Measurements from ENCODE around the gene MPRIP.

DNA sequence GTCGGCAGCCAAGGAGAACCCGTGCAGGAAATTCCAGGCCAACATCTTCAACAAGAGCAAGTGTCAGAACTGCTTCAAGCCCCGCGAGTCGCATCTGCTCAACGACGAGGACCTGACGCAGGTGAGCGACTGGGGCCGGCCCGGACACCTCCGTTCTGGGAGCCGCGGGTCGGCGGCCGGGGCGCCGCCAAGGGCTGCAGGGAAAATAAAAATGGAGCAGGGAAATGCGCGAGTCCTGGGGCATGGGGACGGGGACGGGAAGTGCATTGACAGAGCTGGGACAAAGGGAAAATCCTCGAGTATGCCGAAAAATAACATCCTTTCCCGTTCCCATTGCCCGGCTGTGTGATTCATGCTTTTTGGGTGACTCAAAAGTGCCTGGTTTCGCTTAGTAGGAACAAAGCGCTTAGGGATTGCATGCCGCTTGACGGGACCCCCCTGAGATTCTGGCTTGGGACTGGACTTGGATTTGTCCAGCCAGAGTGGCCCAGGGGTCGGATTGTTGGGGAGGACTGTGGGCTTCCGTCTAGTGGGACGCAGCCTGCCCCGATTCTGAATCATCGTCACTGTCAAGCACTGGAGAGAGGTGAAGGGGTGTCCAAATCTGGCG is 699 bp downstream of the MPRIP start:
- TF ChIP-seq, protein P1, sequence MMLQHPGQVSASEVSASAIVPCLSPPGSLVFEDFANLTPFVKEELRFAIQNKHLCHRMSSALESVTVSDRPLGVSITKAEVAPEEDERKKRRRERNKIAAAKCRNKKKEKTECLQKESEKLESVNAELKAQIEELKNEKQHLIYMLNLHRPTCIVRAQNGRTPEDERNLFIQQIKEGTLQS (IDR thresholded peaks at IDR 0.05), result no peak
- TF ChIP-seq, protein P2, sequence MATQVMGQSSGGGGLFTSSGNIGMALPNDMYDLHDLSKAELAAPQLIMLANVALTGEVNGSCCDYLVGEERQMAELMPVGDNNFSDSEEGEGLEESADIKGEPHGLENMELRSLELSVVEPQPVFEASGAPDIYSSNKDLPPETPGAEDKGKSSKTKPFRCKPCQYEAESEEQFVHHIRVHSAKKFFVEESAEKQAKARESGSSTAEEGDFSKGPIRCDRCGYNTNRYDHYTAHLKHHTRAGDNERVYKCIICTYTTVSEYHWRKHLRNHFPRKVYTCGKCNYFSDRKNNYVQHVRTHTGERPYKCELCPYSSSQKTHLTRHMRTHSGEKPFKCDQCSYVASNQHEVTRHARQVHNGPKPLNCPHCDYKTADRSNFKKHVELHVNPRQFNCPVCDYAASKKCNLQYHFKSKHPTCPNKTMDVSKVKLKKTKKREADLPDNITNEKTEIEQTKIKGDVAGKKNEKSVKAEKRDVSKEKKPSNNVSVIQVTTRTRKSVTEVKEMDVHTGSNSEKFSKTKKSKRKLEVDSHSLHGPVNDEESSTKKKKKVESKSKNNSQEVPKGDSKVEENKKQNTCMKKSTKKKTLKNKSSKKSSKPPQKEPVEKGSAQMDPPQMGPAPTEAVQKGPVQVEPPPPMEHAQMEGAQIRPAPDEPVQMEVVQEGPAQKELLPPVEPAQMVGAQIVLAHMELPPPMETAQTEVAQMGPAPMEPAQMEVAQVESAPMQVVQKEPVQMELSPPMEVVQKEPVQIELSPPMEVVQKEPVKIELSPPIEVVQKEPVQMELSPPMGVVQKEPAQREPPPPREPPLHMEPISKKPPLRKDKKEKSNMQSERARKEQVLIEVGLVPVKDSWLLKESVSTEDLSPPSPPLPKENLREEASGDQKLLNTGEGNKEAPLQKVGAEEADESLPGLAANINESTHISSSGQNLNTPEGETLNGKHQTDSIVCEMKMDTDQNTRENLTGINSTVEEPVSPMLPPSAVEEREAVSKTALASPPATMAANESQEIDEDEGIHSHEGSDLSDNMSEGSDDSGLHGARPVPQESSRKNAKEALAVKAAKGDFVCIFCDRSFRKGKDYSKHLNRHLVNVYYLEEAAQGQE (IDR thresholded peaks at IDR 0.05; ENCODE audit: low read depth), result no peak
- TF ChIP-seq ZFX (IDR thresholded peaks at IDR 0.05), result 0 out of 2 replicates have a peak, but pooled peaks have one; percentile 57
- TF ChIP-seq EZH2 (IDR thresholded peaks at IDR 0.05), result no peak
- TF ChIP-seq YY1 (IDR thresholded peaks at IDR 0.05; ENCODE audit: extremely low read depth, insufficient replicate concordance, low read depth, low read length), result no peak
- TF ChIP-seq, protein P3, sequence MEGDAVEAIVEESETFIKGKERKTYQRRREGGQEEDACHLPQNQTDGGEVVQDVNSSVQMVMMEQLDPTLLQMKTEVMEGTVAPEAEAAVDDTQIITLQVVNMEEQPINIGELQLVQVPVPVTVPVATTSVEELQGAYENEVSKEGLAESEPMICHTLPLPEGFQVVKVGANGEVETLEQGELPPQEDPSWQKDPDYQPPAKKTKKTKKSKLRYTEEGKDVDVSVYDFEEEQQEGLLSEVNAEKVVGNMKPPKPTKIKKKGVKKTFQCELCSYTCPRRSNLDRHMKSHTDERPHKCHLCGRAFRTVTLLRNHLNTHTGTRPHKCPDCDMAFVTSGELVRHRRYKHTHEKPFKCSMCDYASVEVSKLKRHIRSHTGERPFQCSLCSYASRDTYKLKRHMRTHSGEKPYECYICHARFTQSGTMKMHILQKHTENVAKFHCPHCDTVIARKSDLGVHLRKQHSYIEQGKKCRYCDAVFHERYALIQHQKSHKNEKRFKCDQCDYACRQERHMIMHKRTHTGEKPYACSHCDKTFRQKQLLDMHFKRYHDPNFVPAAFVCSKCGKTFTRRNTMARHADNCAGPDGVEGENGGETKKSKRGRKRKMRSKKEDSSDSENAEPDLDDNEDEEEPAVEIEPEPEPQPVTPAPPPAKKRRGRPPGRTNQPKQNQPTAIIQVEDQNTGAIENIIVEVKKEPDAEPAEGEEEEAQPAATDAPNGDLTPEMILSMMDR (IDR thresholded peaks at IDR 0.05 in 2 of 3, conservative IDR thresholded peaks at IDR 0.05 in 1 of 3; ENCODE audit: borderline replicate concordance in 1 of 3, insufficient read depth in 1 of 3, low read depth in 2 of 3, low read length in 2 of 3), result no peak
- TF ChIP-seq JUND (IDR thresholded peaks at IDR 0.05), result no peak
- TF ChIP-seq POLR2AphosphoS5 (IDR thresholded peaks at IDR 0.05; ENCODE audit: low read depth, low read length), result no peak
- TF ChIP-seq EZH2phosphoT487 (IDR thresholded peaks at IDR 0.05; ENCODE audit: borderline replicate concordance), result no peak
- TF ChIP-seq SRF (IDR thresholded peaks at IDR 0.05; ENCODE audit: low read depth), result no peak
- TF ChIP-seq POLR2A (IDR thresholded peaks at IDR 0.05; ENCODE audit: borderline replicate concordance, extremely low read depth, insufficient read depth, insufficient read length), result no peak
- TF ChIP-seq SP1 (IDR thresholded peaks at IDR 0.05; ENCODE audit: low read depth), result no peak
- TF ChIP-seq SIN3A (IDR thresholded peaks at IDR 0.05; ENCODE audit: low read depth), result no peak
